SK-N-SH (cell line): ENCODE measurements around the gene CCDC60. TPM values are rescaled to one million over a fixed set of nuclear protein-coding genes. Genes with fewer than 3 reads are reported as not detected.

Experiments used
- CTCF ChIA-PET: fragments of 300-600, 350-600 bp; formaldehyde crosslinking; extraction: SDS; loops from one replicate; lab custom pipeline; 2021; lab: Yijun Ruan, JAX
- POLR2A ChIA-PET: fragments of 350-600 bp; sonication (Branson Sonifier 250); formaldehyde crosslinking; extraction: SDS; loops from one replicate; lab custom pipeline; 2020; ENCODE audit warnings: antibody characterized with exemption, inconsistent platforms; lab: Yijun Ruan, JAX
- DNase-seq: peaks from one replicate; pipeline ENCODE4 v3.0.0; 2012
- H2AFZ ChIP-seq: fragments of 200-600 bp; sonication (generic); 2 replicates; pipeline ENCODE4 v1.8.1; 2016; ENCODE audit warnings: antibody characterized with exemption, mild to moderate bottlenecking, low read depth
- H3F3A ChIP-seq: fragments of 200-600 bp; sonication (generic); replicated peaks from 2 replicates; pipeline ENCODE3; 2016; ENCODE audit warnings: antibody characterized with exemption, mild to moderate bottlenecking; ENCODE audit not compliant: insufficient read depth
- H3K27ac ChIP-seq, 2 experiments: fragments of 200-500 bp in 1 of 2; fragments of 200-600 bp in 1 of 2; sonication (Bioruptor generic) in 1 of 2; sonication (generic), shearing (Covaris generic) in 1 of 2; 2 replicates each; pipeline versions ENCODE4 v1.5.1 to v1.6.1; 2014 to 2016; ENCODE audit warnings: low read depth in 2 of 2, inconsistent platforms in 1 of 2, low read length in 1 of 2, mild to moderate bottlenecking in 1 of 2, mixed read lengths in 1 of 2
- H3K27me3 ChIP-seq: fragments of 200-600 bp; sonication (generic), shearing (Covaris generic); 2 replicates; pipeline ENCODE4 v1.6.1; 2016; ENCODE audit warnings: mixed run types; ENCODE audit not compliant: insufficient read depth
- H3K36me3 ChIP-seq, 2 experiments: fragments of 200-500 bp in 1 of 2; fragments of 200-600 bp in 1 of 2; sonication (Bioruptor generic) in 1 of 2; sonication (generic) in 1 of 2; replicated peaks in 1 of 2; 2 replicates each; pipeline versions ENCODE3 to v1.5.1; 2014 to 2016; ENCODE audit warnings: low read length in 1 of 2, mild to moderate bottlenecking in 1 of 2; ENCODE audit not compliant: insufficient read depth in 2 of 2, control insufficient read depth in 1 of 2
- H3K4me1 ChIP-seq, 2 experiments: fragments of 200-500 bp in 1 of 2; fragments of 200-600 bp in 1 of 2; sonication (Bioruptor generic) in 1 of 2; sonication (generic), shearing (Covaris generic) in 1 of 2; 2 replicates each; pipeline versions ENCODE4 v1.5.1 to v1.6.1; 2014 to 2016; ENCODE audit warnings: low read depth in 1 of 2, low read length in 1 of 2, mixed run types in 1 of 2; ENCODE audit not compliant: insufficient read depth in 2 of 2, control insufficient read depth in 1 of 2
- H3K4me2 ChIP-seq: fragments of 200-600 bp; sonication (generic), shearing (Covaris generic); 2 replicates; pipeline ENCODE4 v1.6.1; 2017; ENCODE audit warnings: mixed run types
- H3K4me3 ChIP-seq, 2 experiments: fragments of 200-500 bp in 1 of 2; fragments of 200-600 bp in 1 of 2; sonication (Bioruptor generic) in 1 of 2; sonication (generic), shearing (Covaris generic) in 1 of 2; 2 replicates each; pipeline versions ENCODE4 v1.5.1 to v1.8.1; 2014 to 2016; ENCODE audit warnings: low read depth in 2 of 2, inconsistent platforms in 1 of 2, low read length in 1 of 2, mild to moderate bottlenecking in 1 of 2, mixed read lengths in 1 of 2, moderate library complexity in 1 of 2
- H3K79me2 ChIP-seq: fragments of 200-600 bp; sonication (generic); 2 replicates; pipeline ENCODE4 v1.8.1; 2017; ENCODE audit warnings: mild to moderate bottlenecking; ENCODE audit not compliant: insufficient read depth
- H3K9ac ChIP-seq: fragments of 200-600 bp; sonication (generic); 2 replicates; pipeline ENCODE4 v1.6.1; 2017; ENCODE audit warnings: mixed run types
- H3K9me2 ChIP-seq: fragments of 200-600 bp; sonication (generic); 2 replicates; pipeline ENCODE4 v1.6.1; 2017; ENCODE audit warnings: mixed run types
- H3K9me3 ChIP-seq: fragments of 200-600 bp; sonication (generic); 2 replicates; pipeline ENCODE4 v1.6.1; 2017; ENCODE audit warnings: mixed run types, mild to moderate bottlenecking, moderate library complexity
- H4K20me1 ChIP-seq: fragments of 200-600 bp; sonication (generic); 2 replicates; pipeline ENCODE4 v1.6.1; 2017; ENCODE audit warnings: mild to moderate bottlenecking, mixed run types; ENCODE audit not compliant: insufficient read depth
- CTCF ChIP-seq: fragments of 200-600 bp; sonication (generic); IDR thresholded peaks from 2 replicates; pipeline ENCODE4 v1.6.1; 2017; ENCODE audit warnings: antibody characterized with exemption, mild to moderate bottlenecking, moderate library complexity
- EP300 ChIP-seq, 2 experiments: IDR thresholded peaks; 2 replicates each; pipeline versions ENCODE4 v1.4.0 to v1.6.1; 2012; ENCODE audit warnings: borderline replicate concordance in 1 of 2, low read depth in 1 of 2, low read length in 1 of 2
- EZH2phosphoT487 ChIP-seq: fragments of 200-600 bp; sonication (generic); IDR thresholded peaks from 2 replicates; pipeline ENCODE4 v1.6.1; 2017; ENCODE audit warnings: low read depth, mixed run types, mild to moderate bottlenecking, antibody characterized with exemption, moderate library complexity, borderline replicate concordance
- GATA2 ChIP-seq: sonication (generic); formaldehyde crosslinking; IDR thresholded peaks from 2 replicates; pipeline ENCODE4 v1.5.0; 2020; ENCODE audit warnings: mild to moderate bottlenecking, missing genetic modification reagents
- IRF3 ChIP-seq: fragments of 150-350 bp; IDR thresholded peaks from 2 replicates; pipeline ENCODE4 v1.6.1; 2016; ENCODE audit warnings: mild to moderate bottlenecking, low read depth, low read length
- MEF2A ChIP-seq: IDR thresholded peaks from 2 replicates; pipeline ENCODE4 v1.4.0; 2012; ENCODE audit warnings: low read depth, borderline replicate concordance
- MXI1 ChIP-seq: IDR thresholded peaks from 2 replicates; pipeline ENCODE4 v1.6.1; 2012; ENCODE audit warnings: mild to moderate bottlenecking, low read depth, low read length, improper control_type of control experiment
- NFIC ChIP-seq: IDR thresholded peaks from 2 replicates; pipeline ENCODE4 v1.4.0; 2012; ENCODE audit warnings: borderline replicate concordance
- NRF1 ChIP-seq: IDR thresholded peaks from 2 replicates; pipeline ENCODE4 v1.6.1; 2012; ENCODE audit warnings: low read depth, mild to moderate bottlenecking, low read length
- RCOR1 ChIP-seq: fragments of 150-350 bp; IDR thresholded peaks from 2 replicates; pipeline ENCODE4 v1.6.1; 2017; ENCODE audit warnings: antibody characterized with exemption, low read length
- SIN3A ChIP-seq: IDR thresholded peaks from 2 replicates; pipeline ENCODE4 v1.6.1; 2012; ENCODE audit warnings: low read depth, mild to moderate bottlenecking, low read length, moderate library complexity, borderline replicate concordance
- TAF1 ChIP-seq: IDR thresholded peaks from 2 replicates; pipeline ENCODE4 v1.6.1; 2012; ENCODE audit warnings: low read depth, mild to moderate bottlenecking, low read length, moderate library complexity, borderline replicate concordance
- TCF12 ChIP-seq: IDR thresholded peaks from 2 replicates; pipeline ENCODE4 v1.4.0; 2012
- YY1 ChIP-seq: IDR thresholded peaks from 2 replicates; pipeline ENCODE4 v1.4.0; 2012; ENCODE audit warnings: low read depth, mild to moderate bottlenecking
- ZBTB33 ChIP-seq: IDR thresholded peaks from 2 replicates; pipeline ENCODE4 v1.4.0; 2012; ENCODE audit warnings: low read depth, borderline replicate concordance
- WGBS: methylation state at CpG from one replicate; pipeline ENCODE4 v1.1.6; 2017; ENCODE audit warnings: low lambda C conversion rate; 5-methylcytosine and 5-hydroxymethylcytosine counted together
- polyA plus RNA-seq, 3 experiments: library from polyadenylated mRNA; depleted of rRNA; stranded (reverse); fragments of >200 nt; gene quantifications; 2 replicates each; pipeline ENCODE4 v1.2.3, GENCODE V29; 2012

CCDC60 gene
- polyA plus RNA-seq, 1 of the 3 experiments (the other 2 are of a cell fraction): not detected

DNA sequence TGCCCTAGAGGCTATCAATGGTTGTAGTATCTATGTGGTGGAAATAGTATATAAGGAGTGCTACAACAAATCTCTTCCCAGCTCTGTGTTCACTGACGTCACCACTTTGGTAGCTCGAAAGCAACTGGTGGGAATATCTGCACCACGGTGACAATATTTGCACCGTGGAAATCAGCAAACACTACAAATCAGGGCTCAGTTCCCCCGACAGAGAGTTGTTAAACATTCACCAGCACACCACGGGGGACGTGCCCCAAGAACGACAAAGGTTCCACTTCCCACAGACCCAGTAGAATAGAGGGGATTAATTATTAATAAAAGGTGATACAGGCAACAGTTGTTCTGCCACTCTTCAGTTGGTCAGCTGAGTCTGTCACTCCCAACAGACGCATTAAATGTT, 98.4 kb downstream of the CCDC60 start:
- no peak for DNase-seq
- Histone ChIP-seq H3K9me2 (no peaks in the 10 kb centered on the region), H3K4me2 (no peak overlapping the region), H3K36me3 (no peaks in the 10 kb centered on the region), H2AFZ (no peak overlapping the region), H4K20me1 (no peaks in the 10 kb centered on the region), H3K9me3 (no peaks in the 10 kb centered on the region), H3K27me3 (no peaks in the 10 kb centered on the region), H3K4me3 (no peak overlapping the region), H3K4me1 (no peaks in the 10 kb centered on the region), H3K79me2 (no peaks in the 10 kb centered on the region), H3K9ac (no peak overlapping the region), H3F3A (no peaks in the 10 kb centered on the region), H3K27ac (no peak overlapping the region)
- WGBS: 36% methylated on average over 7 of the region's 9 CpGs
- ChIA-PET CTCF (interaction anchor here (2.7 to 6.5 kb wide), 2 partner anchors 11 to 20 kb away, joined by 12 to 47 read pairs; no protein-coding TSS in a partner anchor), POLR2A (no interaction called here)
- TF ChIP-seq NRF1: no peak
- no peak for TF ChIP-seq SIN3A
- TF ChIP-seq GATA2 (CRISPR knock-in tag): no peak
- TF ChIP-seq RCOR1: no peak
- no peak for TF ChIP-seq TAF1
- TF ChIP-seq EZH2phosphoT487: no peak
- TF ChIP-seq YY1: no peak

GRCh38 chr12:119440803-119441360, 106.4 kb downstream of the CCDC60 start:
- Histone ChIP-seq H3F3A (peaks cover under 1% of the 10 kb centered on the region), H3K9me2 (no peaks in the 10 kb centered on the region), H3K9ac (no peak overlapping the region), H3K27ac (no peak overlapping the region), H3K27me3 (no peaks in the 10 kb centered on the region), H3K4me1 (no peaks in the 10 kb centered on the region; a peak in 1 of 4 replicates), H2AFZ (no peak overlapping the region), H3K4me3 (no peak overlapping the region), H3K79me2 (no peaks in the 10 kb centered on the region), H3K36me3 (no peaks in the 10 kb centered on the region), H4K20me1 (no peaks in the 10 kb centered on the region), H3K9me3 (no peaks in the 10 kb centered on the region), H3K4me2 (no peak overlapping the region)
- TF ChIP-seq IRF3 (no peak), EP300 (IDR thresholded peaks at IDR 0.05; ENCODE audit: borderline replicate concordance in 1 of 2, low read depth in 1 of 2, low read length in 1 of 2) (no peak), MEF2A (no peak), MXI1 (no peak), NFIC (no peak), TCF12 (no peak), CTCF (no peak), ZBTB33 (no peak)
- no peak for DNase-seq
- POLR2A ChIA-PET: no interaction called here
- 63% methylated on average over 6 of the region's 6 CpGs for WGBS
- CTCF ChIA-PET: interaction anchor here (0.6 to 6.9 kb wide), 2 partner anchors 69 to 106 kb away, joined by 3 to 138 read pairs; no protein-coding TSS in a partner anchor
